Ascending aorta (tissue), 2 donors: ENCODE measurements around the gene SLIT3. TPM values are rescaled to one million over a fixed set of nuclear protein-coding genes. Genes with fewer than 3 reads are reported as not detected.

Experiments
- DNase-seq, 2 donors: peaks; one replicate each; pipeline ENCODE4 v3.0.0-alpha.2; 2019; ENCODE audit warnings: low spot score in 2 of 2
- H3K27ac ChIP-seq, 2 donors: fragments of 200-600 bp; sonication (generic); one replicate each; pipeline ENCODE4 v1.5.1; 2016 to 2017; ENCODE audit warnings: mild to moderate bottlenecking in 1 of 2
- H3K27me3 ChIP-seq: fragments of 200-600 bp; sonication (generic); one replicate; pipeline ENCODE4 v1.5.1; 2017
- H3K36me3 ChIP-seq, 2 donors: fragments of 200-600 bp; sonication (generic); one replicate each; pipeline ENCODE4 v1.5.1; 2016
- H3K4me1 ChIP-seq, 2 donors: fragments of 200-600 bp; sonication (generic); one replicate each; pipeline ENCODE4 v1.5.1; 2016 to 2017; ENCODE audit warnings: mild to moderate bottlenecking in 1 of 2
- H3K4me3 ChIP-seq, 2 donors: fragments of 200-600 bp; sonication (generic); one replicate each; pipeline ENCODE4 v1.5.1; 2016 to 2017; ENCODE audit warnings: mild to moderate bottlenecking in 1 of 2
- H3K9me3 ChIP-seq, 2 donors: fragments of 200-600 bp; sonication (generic); one replicate each; pipeline ENCODE4 v1.5.1; 2016
- intact Hi-C: fragments of 100-400 bp; cut with DNase I; formaldehyde crosslinking; loops from one replicate; pipeline ENCODE4 v1.15.1; 2023
- total RNA-seq: library from RNA; depleted of rRNA; stranded (reverse); fragments of >200 nt; gene quantifications from one replicate; pipeline ENCODE4 v1.1.0, GENCODE V29; 2016
- TF ChIP-seq, protein P1 (sequence below), 3 experiments: fragments of 200-600 bp in 2 of 3; fragments of 450-650 bp in 1 of 3; sonication (generic) in 2 of 3; IDR thresholded peaks; one replicate each; pipeline ENCODE4 v1.5.1; 2016 to 2019; ENCODE audit warnings: antibody characterized with exemption in 3 of 3, mild to moderate bottlenecking in 1 of 3, moderate library complexity in 1 of 3

The SLIT3 gene
- total RNA-seq, 1 donor from 2014 or later: 128 TPM

DNA sequence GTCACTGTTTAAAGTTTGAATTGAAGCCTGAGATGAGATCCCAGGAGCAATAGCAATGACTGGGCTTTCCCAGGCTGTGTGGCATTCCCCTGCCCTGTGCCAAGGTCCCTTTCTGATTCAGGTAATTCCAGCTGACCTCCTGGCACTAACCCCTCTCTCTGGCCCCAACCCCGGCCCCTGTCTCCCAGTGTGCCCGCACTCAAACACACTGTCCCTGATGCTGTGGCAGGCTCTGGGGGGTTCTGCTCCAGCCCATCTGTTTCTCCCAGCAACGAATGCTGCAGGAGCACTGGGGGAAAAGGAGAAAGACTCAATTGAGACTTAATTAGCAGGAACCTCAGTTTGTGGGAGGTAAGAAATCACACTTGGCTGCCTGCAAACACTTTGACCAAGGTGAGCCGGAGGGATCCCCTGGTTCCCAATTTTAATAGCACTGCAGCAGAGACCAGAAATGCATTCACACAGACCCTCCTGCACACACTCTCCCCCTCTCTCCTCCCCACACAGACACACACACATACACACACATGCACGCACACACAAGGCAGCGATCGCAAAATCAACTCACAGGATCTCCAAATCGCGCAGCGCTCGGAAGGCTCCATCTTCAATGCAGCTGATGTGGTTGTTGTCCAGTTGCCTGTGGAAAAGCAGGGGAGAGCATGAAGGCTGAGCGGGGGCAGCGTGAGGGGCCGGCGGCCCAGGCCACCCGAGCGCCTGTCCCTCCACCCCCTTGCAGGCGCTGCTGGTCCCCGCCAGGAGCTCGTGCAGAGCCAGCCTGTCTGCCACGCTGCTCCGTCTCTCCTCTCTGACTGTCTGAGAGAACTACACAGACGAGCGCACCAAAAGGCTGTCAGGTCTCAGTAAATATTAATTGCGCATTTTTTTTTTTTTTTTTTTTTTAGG is 456.7 kb downstream of the SLIT3 start:
- TF ChIP-seq, protein P1, sequence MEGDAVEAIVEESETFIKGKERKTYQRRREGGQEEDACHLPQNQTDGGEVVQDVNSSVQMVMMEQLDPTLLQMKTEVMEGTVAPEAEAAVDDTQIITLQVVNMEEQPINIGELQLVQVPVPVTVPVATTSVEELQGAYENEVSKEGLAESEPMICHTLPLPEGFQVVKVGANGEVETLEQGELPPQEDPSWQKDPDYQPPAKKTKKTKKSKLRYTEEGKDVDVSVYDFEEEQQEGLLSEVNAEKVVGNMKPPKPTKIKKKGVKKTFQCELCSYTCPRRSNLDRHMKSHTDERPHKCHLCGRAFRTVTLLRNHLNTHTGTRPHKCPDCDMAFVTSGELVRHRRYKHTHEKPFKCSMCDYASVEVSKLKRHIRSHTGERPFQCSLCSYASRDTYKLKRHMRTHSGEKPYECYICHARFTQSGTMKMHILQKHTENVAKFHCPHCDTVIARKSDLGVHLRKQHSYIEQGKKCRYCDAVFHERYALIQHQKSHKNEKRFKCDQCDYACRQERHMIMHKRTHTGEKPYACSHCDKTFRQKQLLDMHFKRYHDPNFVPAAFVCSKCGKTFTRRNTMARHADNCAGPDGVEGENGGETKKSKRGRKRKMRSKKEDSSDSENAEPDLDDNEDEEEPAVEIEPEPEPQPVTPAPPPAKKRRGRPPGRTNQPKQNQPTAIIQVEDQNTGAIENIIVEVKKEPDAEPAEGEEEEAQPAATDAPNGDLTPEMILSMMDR (IDR thresholded peaks at IDR 0.05): no peak
- H3K4me3 ChIP-seq: no peak overlapping the region
- H3K4me1 ChIP-seq: peaks cover 0 to 3% of the 10 kb centered on the region in 2 donors
- no peaks in the 10 kb centered on the region for H3K27me3 ChIP-seq
- intact Hi-C loops: no loop called here
- H3K36me3 ChIP-seq: no peaks in the 10 kb centered on the region
- H3K27ac ChIP-seq: no peak overlapping the region
- no peaks in the 10 kb centered on the region for H3K9me3 ChIP-seq
- DNase-seq: peak in 1 of 2 donors; percentile 43

DNA sequence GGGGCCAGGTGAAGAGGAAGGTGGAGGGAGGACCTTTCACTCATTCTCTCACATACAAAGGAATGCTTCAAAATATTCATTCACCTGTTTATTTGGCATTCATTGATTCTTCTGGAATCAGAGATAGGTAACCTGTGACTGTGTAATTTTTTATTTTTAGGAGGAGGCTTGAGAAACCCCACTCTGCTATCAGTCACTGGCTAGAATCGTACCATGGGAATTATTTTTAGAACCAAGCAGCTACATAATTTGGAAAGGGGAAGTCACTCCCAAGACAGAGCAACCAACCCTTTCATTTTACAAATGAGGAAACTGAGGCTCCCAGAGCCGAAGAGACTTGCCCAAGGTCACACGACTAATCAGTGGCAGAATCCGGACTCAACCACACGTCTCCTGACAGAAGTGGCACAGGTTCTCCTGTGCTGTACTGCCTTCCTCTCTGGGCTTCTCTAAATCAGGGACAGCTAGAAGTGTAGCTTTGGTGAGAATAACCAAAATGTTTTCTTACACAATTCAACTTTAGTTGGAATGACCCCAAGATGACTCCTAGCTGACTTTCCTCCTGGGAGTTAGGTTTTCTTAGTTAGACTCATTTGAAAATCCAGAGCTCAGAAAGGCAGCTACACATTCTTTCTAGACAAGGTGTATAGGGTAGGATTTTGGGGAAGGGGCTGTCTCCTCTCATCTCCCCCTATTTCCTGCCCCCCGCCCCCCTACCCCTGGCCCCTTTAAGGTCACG is 457.5 kb downstream of the SLIT3 start:
- Histone ChIP-seq H3K4me3 (no peak overlapping the region), H3K9me3 (no peaks in the 10 kb centered on the region), H3K4me1 (peaks cover 0 to 3% of the 10 kb centered on the region in 2 donors), H3K36me3 (no peaks in the 10 kb centered on the region), H3K27ac (no peak overlapping the region), H3K27me3 (no peaks in the 10 kb centered on the region)
- TF ChIP-seq, protein P1 (IDR thresholded peaks at IDR 0.05): no peak
- intact Hi-C loops: no loop called here
- DNase-seq: peak in 1 of 2 donors; percentile 13

DNA sequence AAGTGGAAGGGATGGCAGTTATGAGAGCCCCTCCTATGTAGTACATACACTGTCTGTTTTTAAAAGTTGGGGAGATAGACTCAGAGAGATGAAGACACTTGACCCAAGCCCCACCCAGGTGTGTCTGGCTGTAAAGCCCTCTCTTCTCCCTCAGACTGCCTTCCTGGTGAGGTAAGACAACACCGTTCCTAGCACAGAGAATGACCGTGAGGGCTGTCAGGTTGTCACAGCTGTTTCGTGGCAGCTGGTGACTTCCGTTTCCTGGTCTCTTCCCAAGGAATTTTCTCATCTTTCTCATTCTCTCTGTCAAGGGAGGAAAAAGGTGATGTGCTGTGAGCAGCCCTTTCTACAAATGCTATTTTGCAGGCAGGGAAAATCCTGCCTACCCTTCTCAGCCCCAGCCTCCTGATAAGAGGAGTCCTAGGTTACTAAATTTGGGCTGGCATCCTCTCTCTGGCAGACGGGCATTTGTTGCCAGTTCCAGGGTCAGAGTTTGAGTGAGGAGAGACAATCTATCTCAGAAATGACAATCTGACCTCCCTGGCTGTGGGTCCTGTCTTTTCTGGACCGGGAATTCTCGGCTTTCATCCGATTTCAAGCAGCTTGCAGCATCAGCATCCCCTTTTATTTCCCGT is 458.3 kb downstream of the SLIT3 start:
- H3K4me3 ChIP-seq: no peak overlapping the region
- no peak overlapping the region for H3K27ac ChIP-seq
- H3K27me3 ChIP-seq: no peaks in the 10 kb centered on the region
- H3K9me3 ChIP-seq: no peaks in the 10 kb centered on the region
- TF ChIP-seq, protein P1 (IDR thresholded peaks at IDR 0.05): no peak
- peaks cover 0 to 3% of the 10 kb centered on the region in 2 donors for H3K4me1 ChIP-seq
- intact Hi-C loops: no loop called here
- no peaks in the 10 kb centered on the region for H3K36me3 ChIP-seq
- DNase-seq: peak in 1 of 2 donors; percentile 44

DNA sequence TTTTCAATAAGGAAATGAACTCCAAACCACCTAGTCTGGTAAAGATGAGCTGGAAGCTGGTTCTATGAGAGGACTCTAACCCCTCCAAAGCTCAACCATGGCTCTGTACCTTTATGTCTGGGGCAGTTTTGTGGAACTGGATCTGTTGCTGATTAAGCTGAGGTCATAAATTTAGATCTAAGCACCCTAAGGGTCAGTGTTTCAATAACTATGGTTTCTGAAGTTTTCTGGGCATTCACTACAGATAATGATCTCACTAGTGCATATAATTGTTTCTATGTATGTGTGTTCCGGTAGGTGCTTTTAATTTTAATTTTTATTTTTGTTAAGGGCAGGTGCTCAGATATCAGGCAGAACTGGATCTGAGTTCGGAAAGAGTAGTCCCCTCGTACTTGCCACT is 463.1 kb downstream of the SLIT3 start:
- no peaks in the 10 kb centered on the region for H3K4me1 ChIP-seq
- H3K4me3 ChIP-seq: no peak overlapping the region
- H3K27ac ChIP-seq: no peak overlapping the region
- intact Hi-C loops: no loop called here
- H3K27me3 ChIP-seq: no peaks in the 10 kb centered on the region
- no peaks in the 10 kb centered on the region for H3K9me3 ChIP-seq
- H3K36me3 ChIP-seq: no peaks in the 10 kb centered on the region
- TF ChIP-seq, protein P1 (IDR thresholded peaks at IDR 0.05): no peak
- DNase-seq: no peak

DNA sequence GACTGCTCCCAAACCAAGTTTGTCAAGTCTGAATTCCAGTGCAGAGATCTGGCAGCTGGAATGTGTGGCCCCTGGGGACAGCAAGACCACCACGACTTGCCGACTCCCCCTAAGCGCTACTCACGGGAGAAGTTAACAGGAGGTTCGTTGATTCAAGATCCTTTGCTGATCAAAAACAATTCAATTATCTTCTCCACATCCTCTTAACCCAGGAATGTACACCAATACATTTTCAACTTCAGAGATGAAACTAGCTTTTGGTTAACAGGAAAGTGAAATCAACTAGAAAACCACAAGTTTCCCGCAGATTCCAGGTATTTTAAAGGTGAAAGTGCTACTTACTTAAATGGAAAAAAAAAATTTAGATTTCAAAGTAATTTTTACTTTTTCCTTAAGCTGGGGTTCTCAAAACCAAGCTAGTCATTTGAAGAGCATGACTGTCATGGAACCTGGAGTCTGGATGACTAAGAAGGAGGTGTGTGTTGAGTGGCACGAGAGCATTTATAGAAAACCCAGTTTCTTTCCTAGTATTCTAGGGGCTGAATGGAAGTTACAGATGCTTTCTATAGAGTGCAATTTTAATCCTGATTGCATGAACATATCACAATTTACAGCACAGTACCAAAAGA is 464.2 kb downstream of the SLIT3 start:
- no peaks in the 10 kb centered on the region for H3K9me3 ChIP-seq
- no peaks in the 10 kb centered on the region for H3K27me3 ChIP-seq
- intact Hi-C loops: no loop called here
- TF ChIP-seq, protein P1 (IDR thresholded peaks at IDR 0.05): no peak
- H3K4me3 ChIP-seq: no peak overlapping the region
- H3K36me3 ChIP-seq: no peaks in the 10 kb centered on the region
- H3K27ac ChIP-seq: no peak overlapping the region
- H3K4me1 ChIP-seq: no peaks in the 10 kb centered on the region
- DNase-seq: no peak
